Esophagus (tissue), 2 donors: ENCODE results near the gene GALNT9. TPM values are rescaled to one million over a fixed set of nuclear protein-coding genes. Genes with fewer than 3 reads are reported as not detected.
"Not testable (repeated sequence)": the region's sequence is repeated elsewhere in the genome, so short reads cannot be mapped to it uniquely, and the experiment has no call there.

Experiments
- H3K27ac ChIP-seq, 2 donors: one replicate each; pipeline ENCODE4 v1.5.1; 2013; ENCODE audit warnings: low read depth in 2 of 2, mild to moderate bottlenecking in 2 of 2, inconsistent platforms in 1 of 2, low read length in 1 of 2, moderate library complexity in 1 of 2
- H3K27me3 ChIP-seq, 2 donors: one replicate each; pipeline ENCODE4 v1.6.1; 2013; ENCODE audit warnings: low read length in 2 of 2, control low read depth in 1 of 2, mild to moderate bottlenecking in 1 of 2; ENCODE audit not compliant: insufficient read depth in 2 of 2, control insufficient read depth in 1 of 2
- H3K36me3 ChIP-seq, 2 donors: one replicate each; pipeline ENCODE4 v1.6.1; 2013; ENCODE audit warnings: low read length in 1 of 2; ENCODE audit not compliant: control insufficient read depth in 2 of 2, insufficient read depth in 2 of 2
- H3K4me1 ChIP-seq, 2 donors: one replicate each; pipeline ENCODE4 v1.6.1; 2013; ENCODE audit warnings: low read length in 1 of 2; ENCODE audit not compliant: control insufficient read depth in 2 of 2, insufficient read depth in 2 of 2
- H3K4me3 ChIP-seq, 2 donors: one replicate each; pipeline ENCODE4 v1.5.1; 2013; ENCODE audit warnings: low read length in 2 of 2, mild to moderate bottlenecking in 2 of 2, low read depth in 1 of 2, moderate library complexity in 1 of 2
- H3K9me3 ChIP-seq, 2 donors: one replicate each; pipeline ENCODE4 v1.6.1; 2013; ENCODE audit warnings: mild to moderate bottlenecking in 2 of 2, low read depth in 1 of 2, low read length in 1 of 2, moderate library complexity in 1 of 2; ENCODE audit not compliant: control insufficient read depth in 2 of 2, insufficient read depth in 1 of 2
- WGBS, 2 donors: extraction: QIAGEN DNeasy Blood & Tissue Kit; methylation state at CpG; one replicate each; pipeline ENCODE4 v1.1.7; 2013; 5-methylcytosine and 5-hydroxymethylcytosine counted together
- polyA plus RNA-seq, 2 donors: library from polyadenylated mRNA; stranded (reverse); fragments of 200-250 nt; gene quantifications; one replicate each; pipeline ENCODE4 v1.2.3, GENCODE V29; 2013
- donor health status: healthy with polysubstance abuse.
- donor health status: Bipolar disorder and iron deficiency.

Gene GALNT9
- polyA plus RNA-seq, 2 donors = not detected

DNA sequence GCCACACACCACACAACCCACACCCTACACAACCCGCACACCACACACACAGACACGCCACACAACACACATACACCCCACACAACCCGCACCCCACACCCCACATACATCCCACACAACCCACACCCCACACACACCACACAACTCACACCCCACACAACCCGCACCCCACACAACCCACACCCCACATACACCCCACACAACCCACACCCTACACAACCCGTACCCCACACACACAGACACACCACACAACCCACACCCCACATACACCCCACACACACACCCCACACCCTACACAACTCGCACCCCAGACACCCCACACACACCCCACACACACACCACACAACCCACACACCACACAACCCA is 106.6 kb downstream of the GALNT9 start:
- Histone ChIP-seq H3K27ac (no peak overlapping the region), H3K9me3 (peaks cover 0 to 7% of the 10 kb centered on the region in 2 donors), H3K4me1 (peaks cover 0 to 2% of the 10 kb centered on the region in 2 donors), H3K36me3 (no peaks in the 10 kb centered on the region), H3K4me3 (no peak overlapping the region), H3K27me3 (no peaks in the 10 kb centered on the region)
- WGBS, 2 donors = 61 to 71% methylated on average over 6 of the region's 6 CpGs

DNA sequence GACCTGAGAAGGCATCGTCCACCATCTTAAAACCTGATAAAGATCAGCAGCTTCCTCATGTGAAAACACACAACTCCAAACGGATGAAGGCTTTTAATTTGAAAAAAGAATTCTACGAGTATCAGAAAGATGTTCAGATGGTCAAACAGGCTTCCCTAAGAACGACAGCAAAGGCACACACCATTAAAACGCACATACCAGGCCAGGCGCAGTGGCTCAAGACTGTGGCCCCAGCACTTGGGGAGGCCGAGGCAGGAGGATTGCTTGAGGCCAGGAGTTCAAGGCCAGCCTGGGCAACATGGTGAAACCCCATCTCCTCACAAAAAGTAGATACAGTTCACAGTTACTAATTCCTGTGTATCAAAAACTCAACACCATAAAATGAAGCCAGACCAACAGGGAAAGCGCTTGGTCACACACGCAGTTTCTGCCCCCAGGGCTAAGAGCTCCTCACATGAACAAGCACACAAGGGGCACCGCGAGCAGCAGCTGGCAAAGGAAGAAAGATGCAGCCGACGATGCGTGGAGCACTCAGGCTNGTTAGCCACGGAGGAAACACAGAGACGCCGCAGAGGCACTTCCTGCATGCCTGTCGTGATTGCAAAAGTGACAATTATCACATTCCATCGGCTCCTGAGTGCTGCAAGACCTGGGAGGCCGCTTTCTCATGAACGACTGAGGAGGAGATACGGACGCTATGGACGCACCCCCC is 107.1 kb downstream of the GALNT9 start:
- Histone ChIP-seq H3K4me3 (no peak overlapping the region), H3K27me3 (no peaks in the 10 kb centered on the region), H3K36me3 (no peaks in the 10 kb centered on the region), H3K4me1 (peaks cover 0 to 2% of the 10 kb centered on the region in 2 donors), H3K9me3 (peaks cover 0 to 7% of the 10 kb centered on the region in 2 donors), H3K27ac (no peak overlapping the region)
- 20 to 21% methylated on average over 24 of the region's 24 CpGs for WGBS, 2 donors

DNA sequence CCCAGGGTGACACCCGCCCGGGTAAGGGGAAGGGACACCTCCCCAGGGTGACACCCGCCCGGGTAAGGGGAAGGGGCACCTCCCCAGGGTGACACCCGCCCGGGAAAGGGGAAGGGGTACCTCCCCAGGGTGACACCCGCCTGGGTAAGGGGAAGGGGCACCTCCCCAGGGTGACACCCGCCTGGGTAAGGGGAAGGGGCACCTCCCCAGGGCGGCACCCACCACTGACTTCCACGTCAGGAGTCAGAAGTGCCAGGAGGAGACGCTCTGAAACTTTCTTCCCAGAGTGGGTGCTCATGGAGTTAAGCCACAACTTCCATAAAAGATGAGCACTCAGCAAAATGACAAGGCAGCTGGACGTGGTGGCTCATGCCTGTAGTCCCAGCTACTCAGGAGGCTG is 109.6 kb downstream of the GALNT9 start:
- H3K27me3 ChIP-seq, H3K4me1 ChIP-seq: not testable (repeated sequence)

DNA sequence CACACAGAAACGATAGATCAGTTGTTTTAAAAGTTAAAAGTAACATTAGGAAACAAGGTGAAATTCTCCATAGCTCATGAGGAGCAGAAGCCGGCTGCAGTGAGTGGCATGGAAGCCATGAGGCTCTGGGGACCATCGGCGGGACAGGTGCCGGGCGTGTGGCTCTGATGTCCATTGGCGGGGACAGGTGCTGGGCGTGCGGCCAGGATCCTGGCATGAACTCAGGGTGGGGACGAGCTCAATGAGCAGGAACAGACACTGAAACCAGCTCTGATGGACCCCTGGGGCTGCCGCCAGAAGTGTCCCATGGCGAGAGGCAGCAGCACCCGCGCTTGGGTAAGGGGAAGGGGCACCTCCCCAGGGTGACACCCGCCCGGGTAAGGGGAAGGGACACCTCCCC is 110.1 kb downstream of the GALNT9 start:
- H3K27ac ChIP-seq = no peak overlapping the region
- H3K4me3 ChIP-seq = no peak overlapping the region
- no peaks in the 10 kb centered on the region for H3K27me3 ChIP-seq
- H3K4me1 ChIP-seq = no peaks in the 10 kb centered on the region
- WGBS, 2 donors = 70 to 75% methylated on average over 16 of the region's 16 CpGs
- no peaks in the 10 kb centered on the region for H3K36me3 ChIP-seq
- H3K9me3 ChIP-seq = no peaks in the 10 kb centered on the region

More for the DNA sequence above, 109.6 kb downstream of the GALNT9 start:
- not testable (repeated sequence) for H3K9me3 ChIP-seq, H3K36me3 ChIP-seq, H3K27ac ChIP-seq, H3K4me3 ChIP-seq
- 74 to 75% methylated on average over 10 to 12 of the region's 12 CpGs for WGBS, 2 donors

DNA sequence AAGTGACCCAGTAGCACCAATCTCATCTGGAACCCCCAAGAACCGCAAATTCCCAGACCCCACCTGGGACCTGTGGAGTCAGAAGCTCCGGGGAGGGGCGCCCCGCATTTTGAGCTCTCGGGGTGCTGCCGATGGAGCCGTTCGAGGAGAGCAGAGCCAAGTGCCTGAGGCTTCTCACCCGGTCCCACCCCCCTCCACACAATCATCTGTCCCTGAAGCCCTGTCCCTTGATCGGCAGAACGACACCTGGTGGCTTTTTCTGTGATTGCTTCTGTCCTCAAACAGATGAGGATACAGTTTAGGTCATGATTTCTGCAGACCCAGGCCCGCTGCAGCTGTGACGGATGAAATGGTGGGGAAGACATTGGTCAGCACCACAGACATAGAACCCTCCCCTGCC is 110.5 kb downstream of the GALNT9 start:
- 30 to 32% methylated on average over 13 of the region's 13 CpGs for WGBS, 2 donors
- H3K4me1 ChIP-seq = no peaks in the 10 kb centered on the region
- no peaks in the 10 kb centered on the region for H3K9me3 ChIP-seq
- no peak overlapping the region for H3K27ac ChIP-seq
- H3K4me3 ChIP-seq = no peak overlapping the region
- H3K36me3 ChIP-seq = no peaks in the 10 kb centered on the region
- no peaks in the 10 kb centered on the region for H3K27me3 ChIP-seq

DNA sequence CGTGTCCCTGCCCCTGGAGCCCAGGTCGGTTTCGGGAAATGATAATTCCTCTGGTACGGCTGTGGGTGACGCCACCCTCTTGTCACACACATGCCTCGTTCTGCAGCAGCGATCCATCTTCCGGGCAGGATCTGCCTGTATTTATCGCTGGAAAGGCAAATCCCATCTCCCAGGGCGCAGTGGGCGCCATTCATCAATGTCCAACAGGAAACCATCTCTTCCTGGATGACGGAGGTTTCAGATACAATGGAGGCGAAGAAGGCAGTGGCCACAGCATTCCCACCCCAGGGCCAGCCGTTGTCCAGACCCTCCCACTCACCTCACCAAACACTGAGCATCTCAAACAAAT is 110.9 kb downstream of the GALNT9 start:
- H3K36me3 ChIP-seq = no peaks in the 10 kb centered on the region
- no peaks in the 10 kb centered on the region for H3K9me3 ChIP-seq
- H3K27ac ChIP-seq = no peak overlapping the region
- no peak overlapping the region for H3K4me3 ChIP-seq
- H3K4me1 ChIP-seq = no peaks in the 10 kb centered on the region
- no peaks in the 10 kb centered on the region for H3K27me3 ChIP-seq
- 53% methylated on average over 14 of the region's 14 CpGs for WGBS, 2 donors

DNA sequence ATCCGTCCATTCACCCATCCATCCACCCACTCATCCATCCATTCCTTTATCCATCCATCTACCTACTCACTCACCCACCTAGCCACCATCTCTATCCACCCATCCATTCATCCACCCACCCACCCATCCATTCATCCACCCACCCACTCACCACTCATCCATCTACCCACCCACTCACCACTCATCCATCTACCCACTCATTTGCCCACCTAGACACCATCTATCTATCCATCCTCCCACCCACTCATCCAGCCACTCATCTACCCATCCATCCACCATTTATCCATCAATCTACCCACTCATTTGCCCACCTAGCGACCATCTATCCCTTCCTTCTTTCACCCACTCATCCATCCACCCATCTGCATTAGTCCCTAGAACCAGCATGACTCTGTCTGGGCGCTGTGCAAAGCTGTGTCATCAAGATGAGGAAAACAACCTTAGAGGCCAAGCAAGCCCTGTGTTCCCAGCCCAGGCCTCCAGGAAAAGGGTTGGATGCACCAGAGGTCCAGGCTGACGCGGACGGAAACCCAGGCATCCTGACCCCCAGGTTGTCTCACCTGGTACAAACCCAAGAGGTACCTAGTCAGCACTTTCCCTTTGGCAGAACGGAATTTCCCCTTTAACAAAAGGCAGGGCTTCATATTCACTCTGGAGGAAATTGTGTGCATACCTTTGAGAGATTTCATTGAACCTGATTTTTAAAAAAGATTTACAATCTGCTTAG is 111.4 kb downstream of the GALNT9 start:
- no peaks in the 10 kb centered on the region for H3K9me3 ChIP-seq
- H3K4me3 ChIP-seq = no peak overlapping the region
- 74 to 75% methylated on average over 7 of the region's 7 CpGs for WGBS, 2 donors
- no peaks in the 10 kb centered on the region for H3K27me3 ChIP-seq
- no peaks in the 10 kb centered on the region for H3K36me3 ChIP-seq
- H3K4me1 ChIP-seq = no peaks in the 10 kb centered on the region
- H3K27ac ChIP-seq = no peak overlapping the region

DNA sequence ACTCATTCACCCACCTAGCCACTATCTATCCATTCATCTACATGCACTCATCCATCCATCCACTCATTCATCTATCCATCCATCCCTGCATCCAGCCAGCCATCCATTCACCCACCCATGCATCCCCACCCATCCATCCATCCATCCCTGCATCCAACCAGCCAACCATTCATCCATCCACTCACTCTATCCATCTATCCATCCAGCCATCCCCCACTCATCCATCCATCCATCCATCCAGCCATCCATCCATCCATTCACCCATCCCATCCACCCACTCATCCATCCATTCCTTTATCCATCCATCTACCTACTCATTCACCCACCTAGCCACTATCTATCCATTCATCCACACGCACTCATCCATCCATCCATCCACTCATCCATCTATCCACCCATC is 112.0 kb downstream of the GALNT9 start:
- Histone ChIP-seq H3K4me3 (no peak overlapping the region), H3K27me3 (no peaks in the 10 kb centered on the region), H3K36me3 (no peaks in the 10 kb centered on the region), H3K4me1 (no peaks in the 10 kb centered on the region), H3K27ac (no peak overlapping the region), H3K9me3 (no peaks in the 10 kb centered on the region)
- 88 to 94% methylated on average over 1 of the region's 1 CpG for WGBS, 2 donors

DNA sequence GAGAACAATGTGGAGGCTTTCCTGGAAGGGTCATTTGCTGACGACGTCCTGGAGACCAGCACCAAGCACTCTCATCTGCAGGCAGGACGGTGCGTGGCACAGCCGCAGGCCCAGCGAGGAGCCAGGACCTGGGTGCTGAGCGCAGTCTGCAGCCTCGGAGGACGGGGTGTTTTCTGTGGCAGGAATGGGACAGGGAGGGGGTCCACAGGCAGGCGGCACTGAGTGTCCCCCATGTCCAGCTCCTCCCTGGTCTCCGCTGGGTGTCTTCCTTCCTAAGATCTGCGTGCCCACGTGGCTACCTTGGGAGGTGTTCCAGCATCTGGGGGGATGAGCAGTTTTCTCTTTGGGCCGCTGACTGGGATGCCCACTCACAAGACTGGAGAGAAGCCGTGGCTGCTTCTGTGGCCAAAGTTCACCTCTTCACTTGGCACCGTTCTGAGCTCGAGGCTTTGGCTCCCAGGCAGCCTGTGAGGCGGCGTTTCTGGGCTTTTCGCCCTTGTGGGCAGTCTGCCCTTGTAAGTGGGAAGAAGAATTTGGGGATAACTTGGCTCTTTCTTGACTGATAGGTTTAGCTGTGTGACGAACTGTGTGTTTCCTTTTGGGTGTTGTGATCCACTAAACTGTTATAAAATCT is 112.9 kb downstream of the GALNT9 start:
- Histone ChIP-seq H3K4me3 (no peak overlapping the region), H3K9me3 (no peaks in the 10 kb centered on the region), H3K36me3 (no peaks in the 10 kb centered on the region), H3K27ac (no peak overlapping the region), H3K4me1 (no peaks in the 10 kb centered on the region), H3K27me3 (no peaks in the 10 kb centered on the region)
- WGBS, 2 donors = 67 to 69% methylated on average over 19 to 21 of the region's 21 CpGs
